ENCODE data around the gene MON1B.

Gene MON1B

DNA sequence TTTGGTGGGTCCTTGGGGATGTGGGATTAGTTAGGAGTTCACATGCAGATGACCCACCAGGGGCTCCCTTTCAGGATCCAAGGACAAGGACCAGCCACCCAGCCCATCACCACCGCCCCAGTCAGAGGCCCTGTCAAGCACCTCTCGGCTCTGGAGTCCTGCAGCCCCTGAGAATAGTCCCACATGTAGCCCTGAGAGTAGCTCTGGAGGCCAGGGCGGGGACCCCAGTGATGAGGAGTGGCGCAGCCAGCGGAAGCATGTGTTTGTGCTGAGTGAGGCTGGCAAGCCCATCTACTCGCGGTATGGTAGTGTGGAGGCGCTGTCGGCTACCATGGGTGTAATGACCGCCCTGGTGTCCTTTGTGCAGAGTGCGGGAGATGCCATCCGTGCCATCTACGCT, 2.4 kb downstream of the MON1B start:
- Histone ChIP-seq H3K27me3 (ENCODE audit: insufficient read depth, low read length) (no peaks in the 10 kb centered on the region), H4K20me1 (ENCODE audit: insufficient read depth, low read length) (no peaks in the 10 kb centered on the region), H3K9ac (ENCODE audit: low read length) (no peak overlapping the region), H3K9me3 (ENCODE audit: low read length) (no peaks in the 10 kb centered on the region), H3K9me2 (ENCODE audit: low read depth, low read length) (no peaks in the 10 kb centered on the region), H3K27ac (ENCODE audit: low read depth, low read length, poor library complexity, severe bottlenecking) (no peak overlapping the region), H3K36me3 (ENCODE audit: insufficient read depth, low read length) (peaks cover 54% of the 10 kb centered on the region), H3K4me2 (ENCODE audit: low read length) (no peak overlapping the region), H3K79me2 (ENCODE audit: insufficient read depth, low read length) (peaks cover 14% of the 10 kb centered on the region), H2AFZ (ENCODE audit: low read length) (no peak overlapping the region), H3F3A (ENCODE audit: insufficient read depth, low read length) (no peaks in the 10 kb centered on the region), H3K4me1 (ENCODE audit: insufficient read depth, low read length, severe bottlenecking) (peaks cover 20% of the 10 kb centered on the region), H3K4me3 (ENCODE audit: low read depth, low read length, poor library complexity, severe bottlenecking) (no peak overlapping the region)
- TF ChIP-seq EZH2 (IDR thresholded peaks at IDR 0.05; ENCODE audit: borderline replicate concordance, low read length) = no peak
- TF ChIP-seq, protein P1, sequence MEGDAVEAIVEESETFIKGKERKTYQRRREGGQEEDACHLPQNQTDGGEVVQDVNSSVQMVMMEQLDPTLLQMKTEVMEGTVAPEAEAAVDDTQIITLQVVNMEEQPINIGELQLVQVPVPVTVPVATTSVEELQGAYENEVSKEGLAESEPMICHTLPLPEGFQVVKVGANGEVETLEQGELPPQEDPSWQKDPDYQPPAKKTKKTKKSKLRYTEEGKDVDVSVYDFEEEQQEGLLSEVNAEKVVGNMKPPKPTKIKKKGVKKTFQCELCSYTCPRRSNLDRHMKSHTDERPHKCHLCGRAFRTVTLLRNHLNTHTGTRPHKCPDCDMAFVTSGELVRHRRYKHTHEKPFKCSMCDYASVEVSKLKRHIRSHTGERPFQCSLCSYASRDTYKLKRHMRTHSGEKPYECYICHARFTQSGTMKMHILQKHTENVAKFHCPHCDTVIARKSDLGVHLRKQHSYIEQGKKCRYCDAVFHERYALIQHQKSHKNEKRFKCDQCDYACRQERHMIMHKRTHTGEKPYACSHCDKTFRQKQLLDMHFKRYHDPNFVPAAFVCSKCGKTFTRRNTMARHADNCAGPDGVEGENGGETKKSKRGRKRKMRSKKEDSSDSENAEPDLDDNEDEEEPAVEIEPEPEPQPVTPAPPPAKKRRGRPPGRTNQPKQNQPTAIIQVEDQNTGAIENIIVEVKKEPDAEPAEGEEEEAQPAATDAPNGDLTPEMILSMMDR (IDR thresholded peaks at IDR 0.05; ENCODE audit: low read length) = no peak

DNA sequence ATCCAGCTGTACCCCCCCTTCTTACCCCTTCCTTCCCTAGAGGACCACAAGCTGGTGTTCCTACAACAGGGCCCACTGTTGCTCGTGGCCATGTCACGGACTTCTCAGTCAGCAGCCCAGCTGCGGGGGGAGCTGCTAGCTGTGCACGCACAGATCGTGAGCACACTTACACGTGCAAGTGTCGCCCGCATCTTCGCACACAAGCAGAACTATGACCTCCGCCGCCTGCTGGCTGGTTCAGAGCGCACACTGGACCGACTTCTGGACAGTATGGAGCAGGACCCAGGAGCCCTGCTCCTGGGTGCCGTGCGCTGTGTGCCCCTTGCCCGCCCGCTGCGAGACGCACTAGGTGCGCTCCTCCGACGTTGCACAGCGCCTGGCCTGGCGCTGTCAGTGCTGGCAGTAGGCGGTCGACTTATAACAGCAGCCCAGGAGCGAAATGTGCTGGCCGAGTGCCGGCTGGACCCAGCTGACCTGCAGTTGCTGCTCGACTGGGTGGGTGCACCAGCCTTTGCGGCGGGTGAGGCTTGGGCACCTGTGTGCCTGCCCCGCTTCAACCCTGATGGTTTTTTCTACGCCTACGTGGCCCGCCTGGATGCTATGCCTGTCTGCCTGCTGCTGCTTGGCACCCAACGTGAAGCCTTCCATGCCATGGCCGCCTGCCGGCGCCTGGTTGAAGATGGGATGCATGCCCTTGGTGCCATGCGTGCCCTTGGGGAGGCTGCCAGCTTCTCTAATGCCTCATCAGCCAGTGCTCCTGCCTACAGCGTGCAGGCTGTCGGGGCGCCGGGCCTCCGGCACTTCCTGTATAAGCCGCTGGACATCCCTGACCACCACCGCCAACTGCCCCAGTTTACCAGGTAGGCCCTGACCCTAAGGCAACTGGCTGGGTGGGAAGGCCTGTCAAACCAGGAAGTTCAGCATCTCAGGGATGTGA, 3.6 kb downstream of the MON1B start:
- no peak overlapping the region for H3K27ac ChIP-seq (ENCODE audit: low read depth, low read length, poor library complexity, severe bottlenecking)
- H3K27me3 ChIP-seq (ENCODE audit: insufficient read depth, low read length) = no peaks in the 10 kb centered on the region
- H3K4me1 ChIP-seq (ENCODE audit: insufficient read depth, low read length, severe bottlenecking) = peaks cover 16% of the 10 kb centered on the region
- H3K4me2 ChIP-seq (ENCODE audit: low read length) = no peak overlapping the region
- H3K36me3 ChIP-seq (ENCODE audit: insufficient read depth, low read length) = peaks cover 66% of the 10 kb centered on the region
- no peak for TF ChIP-seq EZH2 (IDR thresholded peaks at IDR 0.05; ENCODE audit: borderline replicate concordance, low read length)
- TF ChIP-seq, protein P1 (IDR thresholded peaks at IDR 0.05; ENCODE audit: low read length) = no peak
- no peaks in the 10 kb centered on the region for H3K9me3 ChIP-seq (ENCODE audit: low read length)
- no peaks in the 10 kb centered on the region for H4K20me1 ChIP-seq (ENCODE audit: insufficient read depth, low read length)
- H2AFZ ChIP-seq (ENCODE audit: low read length) = no peak overlapping the region
- no peak overlapping the region for H3K9ac ChIP-seq (ENCODE audit: low read length)
- H3K9me2 ChIP-seq (ENCODE audit: low read depth, low read length) = no peaks in the 10 kb centered on the region
- no peaks in the 10 kb centered on the region for H3F3A ChIP-seq (ENCODE audit: insufficient read depth, low read length)
- peaks cover 14% of the 10 kb centered on the region for H3K79me2 ChIP-seq (ENCODE audit: insufficient read depth, low read length)
- H3K4me3 ChIP-seq (ENCODE audit: low read depth, low read length, poor library complexity, severe bottlenecking) = no peak overlapping the region

DNA sequence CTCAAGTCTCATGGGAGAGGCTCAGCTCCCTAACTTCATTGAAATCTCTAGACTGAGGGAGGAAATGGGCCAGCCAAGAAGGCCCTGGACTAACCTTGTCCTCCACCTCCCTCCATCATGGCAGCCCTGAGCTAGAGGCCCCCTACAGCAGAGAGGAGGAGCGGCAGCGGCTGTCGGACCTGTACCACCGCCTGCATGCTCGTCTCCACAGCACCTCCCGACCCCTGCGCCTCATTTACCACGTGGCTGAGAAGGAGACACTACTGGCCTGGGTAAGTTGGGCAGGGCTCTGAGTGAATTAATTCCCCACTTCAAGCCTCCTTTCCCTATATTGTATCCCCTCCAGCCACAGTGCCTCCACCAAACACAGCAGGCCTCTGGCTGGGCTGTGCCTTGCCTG, 4.4 kb downstream of the MON1B start:
- Histone ChIP-seq H3K9ac (ENCODE audit: low read length) (no peak overlapping the region), H3K4me1 (ENCODE audit: insufficient read depth, low read length, severe bottlenecking) (peaks cover 12% of the 10 kb centered on the region), H3K79me2 (ENCODE audit: insufficient read depth, low read length) (peaks cover 14% of the 10 kb centered on the region), H3K9me2 (ENCODE audit: low read depth, low read length) (no peaks in the 10 kb centered on the region), H3K27ac (ENCODE audit: low read depth, low read length, poor library complexity, severe bottlenecking) (no peak overlapping the region), H3K4me2 (ENCODE audit: low read length) (no peak overlapping the region), H3K27me3 (ENCODE audit: insufficient read depth, low read length) (no peaks in the 10 kb centered on the region), H3K36me3 (ENCODE audit: insufficient read depth, low read length) (peaks cover 69% of the 10 kb centered on the region), H3K4me3 (ENCODE audit: low read depth, low read length, poor library complexity, severe bottlenecking) (no peak overlapping the region), H4K20me1 (ENCODE audit: insufficient read depth, low read length) (no peaks in the 10 kb centered on the region), H2AFZ (ENCODE audit: low read length) (no peak overlapping the region), H3K9me3 (ENCODE audit: low read length) (no peaks in the 10 kb centered on the region), H3F3A (ENCODE audit: insufficient read depth, low read length) (no peaks in the 10 kb centered on the region)
- no peak for TF ChIP-seq EZH2 (IDR thresholded peaks at IDR 0.05; ENCODE audit: borderline replicate concordance, low read length)
- TF ChIP-seq, protein P1 (IDR thresholded peaks at IDR 0.05; ENCODE audit: low read length) = no peak

All from OCI-LY1 (cell line).